ENCODE data around the gene KCNJ10.

KCNJ10 gene

DNA sequence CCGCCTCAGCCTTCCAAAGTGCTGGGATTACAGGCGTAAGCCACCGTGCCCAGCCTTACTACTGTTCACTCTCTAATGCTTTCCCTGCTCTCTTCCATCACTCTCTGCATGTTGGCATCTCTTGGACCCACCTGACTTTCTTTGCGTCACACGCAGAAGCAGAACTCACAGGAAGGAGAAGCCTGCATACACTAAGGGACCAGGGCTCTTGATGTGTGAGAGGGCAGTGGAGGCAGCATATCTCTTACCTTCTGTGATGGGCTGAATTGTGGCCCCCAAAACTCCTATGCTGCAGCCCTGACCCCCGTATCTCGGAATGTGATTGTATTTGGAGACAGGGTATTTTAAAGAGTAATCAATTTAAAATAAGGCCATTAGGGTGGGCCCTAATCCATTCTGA is 89.2 kb downstream of the KCNJ10 start:
- peaks cover 39 to 63% of the 10 kb centered on the region in 2 donors for H3K27me3 Mint-ChIP-seq
- ATAC-seq (replicated peaks) (no peak), DNase-seq (no peak)
- H3K4me1 Mint-ChIP-seq = no peaks in the 10 kb centered on the region
- no peaks in the 10 kb centered on the region for H3K36me3 Mint-ChIP-seq
- H3K4me3 Mint-ChIP-seq = no peak overlapping the region
- H3K27ac Mint-ChIP-seq = no peak overlapping the region
- H3K9me3 Mint-ChIP-seq = no peaks in the 10 kb centered on the region

DNA sequence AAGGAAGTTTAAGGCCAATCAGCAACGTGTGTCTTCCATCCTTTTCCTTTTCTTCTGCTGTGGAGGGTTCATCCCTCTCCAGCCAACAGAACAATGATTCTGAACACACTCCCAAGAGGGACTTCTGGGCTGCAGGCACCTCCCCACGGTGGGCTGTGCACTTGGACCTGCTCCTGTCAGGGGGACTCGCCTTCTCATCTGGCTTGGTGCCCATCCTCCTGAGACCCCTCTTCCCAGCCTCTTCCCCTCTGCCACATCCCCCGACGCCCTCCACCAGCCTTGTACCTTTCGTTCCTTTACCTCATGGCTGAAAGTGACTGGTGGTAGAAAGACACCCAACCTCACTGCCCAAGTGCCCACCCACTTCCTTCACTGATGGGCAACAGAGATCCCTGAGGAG is 89.9 kb downstream of the KCNJ10 start:
- H3K4me1 Mint-ChIP-seq = no peaks in the 10 kb centered on the region
- no peaks in the 10 kb centered on the region for H3K9me3 Mint-ChIP-seq
- no peak overlapping the region for H3K27ac Mint-ChIP-seq
- DNase-seq (no peak), ATAC-seq (replicated peaks) (no peak)
- no peak overlapping the region for H3K4me3 Mint-ChIP-seq
- H3K27me3 Mint-ChIP-seq = peaks cover 35 to 60% of the 10 kb centered on the region in 2 donors
- no peaks in the 10 kb centered on the region for H3K36me3 Mint-ChIP-seq

- H3K27ac Mint-ChIP-seq = no peak overlapping the region
- DNase-seq (no peak), ATAC-seq (replicated peaks) (no peak)
- H3K27me3 Mint-ChIP-seq = peaks cover 32 to 57% of the 10 kb centered on the region in 2 donors
- no peaks in the 10 kb centered on the region for H3K9me3 Mint-ChIP-seq
- H3K4me1 Mint-ChIP-seq = no peaks in the 10 kb centered on the region
- no peak overlapping the region for H3K4me3 Mint-ChIP-seq
- H3K36me3 Mint-ChIP-seq = no peaks in the 10 kb centered on the region
These were observed 90.7 kb downstream of the KCNJ10 start for GRCh38 chr1:159979257-159979656.

GRCh38 chr1:159978107-159978398 is 91.9 kb downstream of the KCNJ10 start:
- Mint-ChIP-seq H3K4me3 (no peak overlapping the region), H3K36me3 (no peaks in the 10 kb centered on the region), H3K4me1 (no peaks in the 10 kb centered on the region), H3K27me3 (peaks cover 27 to 46% of the 10 kb centered on the region in 2 donors), H3K27ac (no peak overlapping the region), H3K9me3 (no peaks in the 10 kb centered on the region)
- ATAC-seq (replicated peaks) (no peak), DNase-seq (no peak)

GRCh38 chr1:159977364-159978106 is 92.4 kb downstream of the KCNJ10 start:
- peaks cover 25 to 43% of the 10 kb centered on the region in 2 donors for H3K27me3 Mint-ChIP-seq
- no peak for DNase-seq
- H3K27ac Mint-ChIP-seq = no peak overlapping the region
- no peaks in the 10 kb centered on the region for H3K9me3 Mint-ChIP-seq
- no peaks in the 10 kb centered on the region for H3K36me3 Mint-ChIP-seq
- ATAC-seq (replicated peaks) = no peak
- no peaks in the 10 kb centered on the region for H3K4me1 Mint-ChIP-seq
- H3K4me3 Mint-ChIP-seq = no peak overlapping the region

GRCh38 chr1:159974350-159974965 is 95.5 kb downstream of the KCNJ10 start:
- Mint-ChIP-seq H3K36me3 (no peaks in the 10 kb centered on the region), H3K27ac (no peak overlapping the region), H3K9me3 (no peaks in the 10 kb centered on the region), H3K27me3 (peaks cover 4 to 33% of the 10 kb centered on the region in 2 donors), H3K4me3 (no peak overlapping the region), H3K4me1 (no peaks in the 10 kb centered on the region)
- DNase-seq = no peak
- no peak for ATAC-seq (replicated peaks)

- H3K27ac Mint-ChIP-seq = no peak overlapping the region
- no peaks in the 10 kb centered on the region for H3K9me3 Mint-ChIP-seq
- ATAC-seq (replicated peaks) = no peak
These were observed 96.5 kb downstream of the KCNJ10 start for GRCh38 chr1:159973350-159973940.

GRCh38 chr1:159972443-159973205 is 97.3 kb downstream of the KCNJ10 start:
- Mint-ChIP-seq H3K27ac (no peak overlapping the region), H3K36me3 (no peaks in the 10 kb centered on the region), H3K4me1 (peaks cover 0 to 2% of the 10 kb centered on the region in 2 donors), H3K9me3 (no peaks in the 10 kb centered on the region), H3K4me3 (no peak overlapping the region), H3K27me3 (peaks cover 12 to 41% of the 10 kb centered on the region in 2 donors)
- DNase-seq = no peak
- ATAC-seq (replicated peaks) = no peak

More at GRCh38 chr1:159973350-159973940, 96.5 kb downstream of the KCNJ10 start:
- H3K27me3 Mint-ChIP-seq = peaks cover 6 to 36% of the 10 kb centered on the region in 2 donors
- H3K4me1 Mint-ChIP-seq = peaks cover 0 to 2% of the 10 kb centered on the region in 2 donors
- no peak for DNase-seq
- H3K4me3 Mint-ChIP-seq = no peak overlapping the region
- H3K36me3 Mint-ChIP-seq = no peaks in the 10 kb centered on the region

DNA sequence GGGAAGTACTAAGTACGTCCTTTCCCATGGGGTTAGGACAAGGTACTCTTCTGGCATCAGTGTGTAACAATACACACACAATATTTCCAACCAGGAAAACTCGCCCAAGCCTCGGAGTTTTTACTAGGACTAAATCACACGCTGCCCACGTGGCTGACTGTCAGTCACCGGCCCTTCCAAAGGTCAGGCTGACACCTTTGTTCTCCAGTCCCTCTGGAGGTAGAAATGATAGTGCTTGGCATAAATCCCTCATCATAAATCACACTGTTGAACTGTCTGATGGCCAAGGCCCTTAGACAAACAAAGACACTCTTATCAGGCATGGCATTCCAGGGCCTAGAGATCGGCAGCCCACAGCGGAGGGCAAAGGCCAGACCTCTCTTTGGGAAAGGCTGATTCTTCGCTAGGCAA is 99.0 kb downstream of the KCNJ10 start:
- peaks cover 0 to 2% of the 10 kb centered on the region in 2 donors for H3K4me1 Mint-ChIP-seq
- H3K4me3 Mint-ChIP-seq = no peak overlapping the region
- H3K27ac Mint-ChIP-seq = no peak overlapping the region
- ATAC-seq (replicated peaks) (no peak), DNase-seq (no peak)
- H3K27me3 Mint-ChIP-seq = peaks cover 12 to 30% of the 10 kb centered on the region in 2 donors
- no peaks in the 10 kb centered on the region for H3K9me3 Mint-ChIP-seq
- H3K36me3 Mint-ChIP-seq = no peaks in the 10 kb centered on the region

DNA sequence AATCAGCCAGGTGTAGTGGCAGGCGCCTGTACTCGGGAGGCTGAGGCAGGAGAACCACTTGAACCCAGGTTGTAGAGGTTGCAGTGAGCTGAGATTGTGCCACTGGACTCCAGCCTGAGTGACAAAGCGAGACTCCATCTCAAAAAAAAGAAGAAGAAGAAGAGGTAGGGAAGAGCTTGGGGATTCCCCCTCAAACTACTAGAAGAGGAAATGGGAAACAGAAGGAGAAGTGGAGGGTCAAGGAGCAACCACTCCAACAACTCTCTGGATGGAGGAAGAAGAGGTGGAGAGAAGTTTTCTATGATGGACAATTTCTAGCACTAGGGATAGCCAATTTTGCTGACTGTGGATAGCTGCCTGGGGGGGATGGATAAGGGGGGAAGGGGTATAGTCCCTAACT is 101.1 kb downstream of the KCNJ10 start:
- H3K9me3 Mint-ChIP-seq = no peaks in the 10 kb centered on the region
- H3K4me1 Mint-ChIP-seq = peaks cover 0 to 2% of the 10 kb centered on the region in 2 donors
- H3K27ac Mint-ChIP-seq = no peak overlapping the region
- no peaks in the 10 kb centered on the region for H3K36me3 Mint-ChIP-seq
- no peak overlapping the region for H3K4me3 Mint-ChIP-seq
- ATAC-seq (replicated peaks) (no peak), DNase-seq (no peak)
- H3K27me3 Mint-ChIP-seq = peaks cover 12 to 37% of the 10 kb centered on the region in 2 donors

DNA sequence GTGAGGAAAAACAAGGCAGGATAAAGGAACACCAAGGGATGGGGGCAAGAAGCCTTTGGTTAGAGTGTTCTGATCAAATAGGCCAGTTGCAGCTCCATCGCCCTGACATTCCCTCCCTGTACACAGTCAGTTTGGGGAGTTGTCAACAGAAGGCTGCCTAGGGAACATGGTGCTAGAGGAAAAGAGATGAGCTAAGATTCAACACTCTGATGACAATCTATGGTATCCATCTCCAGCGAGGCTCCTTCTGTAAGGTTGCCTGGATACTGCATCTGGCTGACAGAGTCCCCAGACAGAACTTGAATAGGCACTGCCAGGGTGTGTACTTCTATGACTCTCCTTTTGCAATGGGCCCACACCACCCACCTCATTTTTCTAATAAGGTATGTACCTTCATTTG is 104.7 kb downstream of the KCNJ10 start:
- Mint-ChIP-seq H3K27me3 (peaks cover 17 to 35% of the 10 kb centered on the region in 2 donors), H3K36me3 (no peaks in the 10 kb centered on the region), H3K4me1 (peaks cover 0 to 2% of the 10 kb centered on the region in 2 donors), H3K9me3 (no peaks in the 10 kb centered on the region), H3K27ac (no peak overlapping the region), H3K4me3 (no peak overlapping the region)
- no peak for DNase-seq
- ATAC-seq (replicated peaks) = no peak

DNA sequence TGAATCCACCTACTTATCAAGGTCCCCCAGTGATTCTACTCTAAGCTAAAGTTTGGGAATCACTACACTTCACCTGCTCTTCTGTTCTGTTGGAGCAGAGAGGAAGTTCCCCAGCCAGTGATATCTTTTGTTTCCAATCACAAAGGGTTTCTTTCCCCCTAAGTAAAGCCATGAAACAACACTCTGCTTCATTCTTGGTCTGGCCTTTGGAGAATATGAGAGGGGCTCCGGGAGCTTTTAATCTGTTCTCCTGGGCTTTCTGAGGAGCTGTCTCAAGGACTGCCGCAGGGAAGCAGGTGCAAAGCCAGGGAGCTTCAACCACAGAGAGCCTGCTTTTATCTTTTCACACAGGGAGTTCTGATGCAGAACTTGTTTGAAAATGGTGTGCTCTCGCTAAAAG is 105.8 kb downstream of the KCNJ10 start:
- no peak for DNase-seq
- ATAC-seq (replicated peaks) = no peak
- Mint-ChIP-seq H3K4me3 (no peak overlapping the region), H3K9me3 (no peaks in the 10 kb centered on the region), H3K27ac (no peak overlapping the region), H3K4me1 (peaks cover 7 to 8% of the 10 kb centered on the region in 2 donors), H3K36me3 (no peaks in the 10 kb centered on the region), H3K27me3 (peaks cover 22 to 41% of the 10 kb centered on the region in 2 donors)

DNA sequence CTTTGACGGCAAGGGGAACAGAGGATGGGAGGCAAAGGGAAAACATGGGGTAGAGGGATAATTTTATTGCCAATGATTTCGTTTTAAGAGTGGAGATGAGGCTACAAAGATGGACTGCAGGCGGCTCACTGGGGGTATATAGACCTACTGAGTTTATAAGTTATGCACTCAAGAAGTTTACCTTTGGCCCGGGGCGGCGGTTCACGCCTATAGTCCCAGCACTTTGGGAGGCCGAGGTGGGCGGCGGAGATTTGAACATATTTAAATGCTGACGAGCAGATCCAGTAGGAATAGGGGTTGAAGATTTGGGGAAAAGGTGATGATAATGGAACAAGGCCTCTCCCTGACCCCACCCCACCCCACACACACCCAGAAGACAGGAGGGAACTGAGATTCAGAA is 107.8 kb downstream of the KCNJ10 start:
- peaks cover 11 to 35% of the 10 kb centered on the region in 2 donors for H3K27me3 Mint-ChIP-seq
- no peaks in the 10 kb centered on the region for H3K36me3 Mint-ChIP-seq
- ATAC-seq (replicated peaks) (no peak), DNase-seq (no peak)
- H3K4me1 Mint-ChIP-seq = peaks cover 7 to 13% of the 10 kb centered on the region in 2 donors
- H3K27ac Mint-ChIP-seq = no peak overlapping the region
- H3K4me3 Mint-ChIP-seq = no peak overlapping the region
- no peaks in the 10 kb centered on the region for H3K9me3 Mint-ChIP-seq

DNA sequence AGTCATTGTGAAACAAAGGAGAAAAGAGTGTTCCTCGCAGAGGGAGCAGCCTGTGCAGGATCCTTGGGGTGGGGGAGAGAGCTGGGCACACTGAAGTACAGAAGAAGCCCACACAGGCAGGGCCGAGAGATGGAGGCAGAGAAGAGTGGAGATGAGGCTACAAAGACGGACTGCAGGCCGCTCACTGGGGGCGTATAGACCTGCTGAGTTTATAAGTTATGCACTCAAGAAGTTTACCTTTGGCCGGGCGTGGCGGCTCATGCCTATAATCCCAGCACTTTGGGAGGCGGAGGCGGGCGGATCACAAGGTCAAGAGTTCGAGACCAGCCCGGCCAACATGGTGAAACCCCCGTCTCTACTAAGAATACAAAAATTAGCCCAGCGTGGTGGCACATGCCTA is 108.3 kb downstream of the KCNJ10 start:
- ATAC-seq (replicated peaks) = no peak
- Mint-ChIP-seq H3K4me1 (peaks cover 7 to 13% of the 10 kb centered on the region in 2 donors), H3K27me3 (peaks cover 12 to 35% of the 10 kb centered on the region in 2 donors), H3K9me3 (no peaks in the 10 kb centered on the region), H3K4me3 (no peak overlapping the region), H3K27ac (no peak overlapping the region), H3K36me3 (no peaks in the 10 kb centered on the region)
- DNase-seq = no peak
